ENCODE data around the gene VSTM2L. TPM values are rescaled to one million over a fixed set of nuclear protein-coding genes. Genes with fewer than 3 reads are reported as not detected.
A peak's percentile ranks its signal among the peaks of the same experiment; 100 is the strongest.
"Not testable (repeated sequence)": the region's sequence is repeated elsewhere in the genome, so short reads cannot be mapped to it uniquely, and the experiment has no call there.

VSTM2L gene
- polyA plus RNA-seq (2013): 6.7 and 7.5 TPM in 2 replicates

GRCh38 chr20:37902504-37903313, at the start of gene VSTM2L:
TSS of gene VSTM2L (plus strand) at chr20:37903127. CDS start at chr20:37903351, 224 bp downstream.
- no peak within 1 kb of the TSS for H2BK12ac ChIP-seq (ENCODE audit: low read length)
- peak in 1 of 2 donors; percentile 39 for DNase-seq
- H2BK120ac ChIP-seq (ENCODE audit: insufficient read depth, low read length, poor library complexity): no peak within 1 kb of the TSS
- H2AK5ac ChIP-seq (ENCODE audit: low read length): no peak within 1 kb of the TSS
- no peaks in the 10 kb centered on the region for H3K79me2 ChIP-seq (ENCODE audit: control insufficient read depth, insufficient read depth, low read length, poor library complexity)
- peak within 1 kb of the TSS; percentile 61 for H3K4me3 ChIP-seq (ENCODE audit: low read depth, low read length)
- no peak within 1 kb of the TSS for H3K4ac ChIP-seq (ENCODE audit: low read depth, low read length)
- H4K8ac ChIP-seq (ENCODE audit: low read depth, low read length): no peak within 1 kb of the TSS
- H2AFZ ChIP-seq (ENCODE audit: insufficient read depth, low read length, poor library complexity): no peak within 1 kb of the TSS
- H3K18ac ChIP-seq (ENCODE audit: low read length): peak within 1 kb of the TSS; percentile 46
- no peak within 1 kb of the TSS for H3K27ac ChIP-seq (ENCODE audit: low read depth, low read length)
- no peak within 1 kb of the TSS for H3K14ac ChIP-seq (ENCODE audit: low read length)
- H4K12ac ChIP-seq (ENCODE audit: low read depth, low read length): no peak within 1 kb of the TSS
- H3K23ac ChIP-seq (ENCODE audit: low read length): no peak within 1 kb of the TSS
- peaks cover 2 to 4% of the 10 kb centered on the region in 2 experiments for H3K4me1 ChIP-seq (ENCODE audit: control insufficient read depth in 1 of 2, insufficient read depth in 2 of 2, low read length in 2 of 2)
- H3K79me1 ChIP-seq (ENCODE audit: low read length): no peaks in the 10 kb centered on the region
- H3K36me3 ChIP-seq (ENCODE audit: control insufficient read depth in 1 of 2, insufficient read depth in 2 of 2, low read length in 2 of 2): no peaks in the 10 kb centered on the region
- no peak within 1 kb of the TSS for H2BK5ac ChIP-seq (ENCODE audit: low read depth, low read length, poor library complexity)
- no peaks in the 10 kb centered on the region for H3K9me3 ChIP-seq (ENCODE audit: insufficient read depth, low read depth, low read length)
- H3K4me2 ChIP-seq (ENCODE audit: low read length): peak within 1 kb of the TSS; percentile 71
- peaks cover 7% of the 10 kb centered on the region for H3K27me3 ChIP-seq (ENCODE audit: insufficient read depth, low read length)
- no CpG with 5 or more reads among the region's 71 CpGs for WGBS (ENCODE audit: extremely low coverage, insufficient coverage, insufficient read length)
- no peak within 1 kb of the TSS for H3K9ac ChIP-seq (ENCODE audit: low read length)
- no peak within 1 kb of the TSS for H4K91ac ChIP-seq (ENCODE audit: low read depth, low read length)

GRCh38 chr20:37853823-37854375, 49.0 kb upstream of the VSTM2L start:
- no peak overlapping the region for H3K27ac ChIP-seq (ENCODE audit: low read depth, low read length)
- H3K4me1 ChIP-seq (ENCODE audit: control insufficient read depth in 1 of 2, insufficient read depth in 2 of 2, low read length in 2 of 2): peaks cover 2 to 3% of the 10 kb centered on the region in 2 experiments
- H2AFZ ChIP-seq (ENCODE audit: insufficient read depth, low read length, poor library complexity): no peak overlapping the region
- H3K79me2 ChIP-seq (ENCODE audit: control insufficient read depth, insufficient read depth, low read length, poor library complexity): no peaks in the 10 kb centered on the region
- H2BK5ac ChIP-seq (ENCODE audit: low read depth, low read length, poor library complexity): no peak overlapping the region
- H3K9me3 ChIP-seq (ENCODE audit: insufficient read depth, low read depth, low read length): peaks cover 1% of the 10 kb centered on the region
- WGBS (ENCODE audit: extremely low coverage, insufficient coverage, insufficient read length): no CpG with 5 or more reads among the region's 2 CpGs
- no peaks in the 10 kb centered on the region for H3K79me1 ChIP-seq (ENCODE audit: low read length)
- H2AK5ac ChIP-seq (ENCODE audit: low read length): no peak overlapping the region
- H3K4me2 ChIP-seq (ENCODE audit: low read length): no peak overlapping the region
- no peak overlapping the region for H3K14ac ChIP-seq (ENCODE audit: low read length)
- H4K8ac ChIP-seq (ENCODE audit: low read depth, low read length): no peak overlapping the region
- no peak overlapping the region for H3K9ac ChIP-seq (ENCODE audit: low read length)
- H3K18ac ChIP-seq (ENCODE audit: low read length): no peak overlapping the region
- no peak overlapping the region for H3K4ac ChIP-seq (ENCODE audit: low read depth, low read length)
- no peak overlapping the region for H4K91ac ChIP-seq (ENCODE audit: low read depth, low read length)
- DNase-seq: no peak
- no peak overlapping the region for H2BK12ac ChIP-seq (ENCODE audit: low read length)
- H4K12ac ChIP-seq (ENCODE audit: low read depth, low read length): no peak overlapping the region
- no peaks in the 10 kb centered on the region for H3K27me3 ChIP-seq (ENCODE audit: insufficient read depth, low read length)
- H3K36me3 ChIP-seq (ENCODE audit: control insufficient read depth in 1 of 2, insufficient read depth in 2 of 2, low read length in 2 of 2): peaks cover 8 to 16% of the 10 kb centered on the region in 2 experiments
- no peak overlapping the region for H3K4me3 ChIP-seq (ENCODE audit: low read depth, low read length)
- H3K23ac ChIP-seq (ENCODE audit: low read length): no peak overlapping the region
- no peak overlapping the region for H2BK120ac ChIP-seq (ENCODE audit: insufficient read depth, low read length, poor library complexity)

GRCh38 chr20:37856034-37856433, 46.9 kb upstream of the VSTM2L start:
- H4K8ac ChIP-seq (ENCODE audit: low read depth, low read length); H3K4me1 ChIP-seq (ENCODE audit: control insufficient read depth in 1 of 2, insufficient read depth in 2 of 2, low read length in 2 of 2); H3K4ac ChIP-seq (ENCODE audit: low read depth, low read length); H2BK5ac ChIP-seq (ENCODE audit: low read depth, low read length, poor library complexity); H3K4me2 ChIP-seq (ENCODE audit: low read length); H4K91ac ChIP-seq (ENCODE audit: low read depth, low read length); H3K9me3 ChIP-seq (ENCODE audit: insufficient read depth, low read depth, low read length); H3K9ac ChIP-seq (ENCODE audit: low read length); H3K79me1 ChIP-seq (ENCODE audit: low read length); H2AK5ac ChIP-seq (ENCODE audit: low read length); H3K27ac ChIP-seq (ENCODE audit: low read depth, low read length); H3K4me3 ChIP-seq (ENCODE audit: low read depth, low read length); H2BK12ac ChIP-seq (ENCODE audit: low read length); H2BK120ac ChIP-seq (ENCODE audit: insufficient read depth, low read length, poor library complexity); H3K27me3 ChIP-seq (ENCODE audit: insufficient read depth, low read length); H4K12ac ChIP-seq (ENCODE audit: low read depth, low read length); H3K79me2 ChIP-seq (ENCODE audit: control insufficient read depth, insufficient read depth, low read length, poor library complexity); DNase-seq; H3K18ac ChIP-seq (ENCODE audit: low read length); H3K23ac ChIP-seq (ENCODE audit: low read length); H2AFZ ChIP-seq (ENCODE audit: insufficient read depth, low read length, poor library complexity); H3K14ac ChIP-seq (ENCODE audit: low read length): not testable (repeated sequence)
- H3K36me3 ChIP-seq (ENCODE audit: control insufficient read depth in 1 of 2, insufficient read depth in 2 of 2, low read length in 2 of 2): peaks cover 14 to 24% of the 10 kb centered on the region in 2 experiments
- WGBS (ENCODE audit: extremely low coverage, insufficient coverage, insufficient read length): no CpG with 5 or more reads among the region's 5 CpGs

- H4K8ac ChIP-seq (ENCODE audit: low read depth, low read length): no peak overlapping the region
- H3K27ac ChIP-seq (ENCODE audit: low read depth, low read length): no peak overlapping the region
- H2BK5ac ChIP-seq (ENCODE audit: low read depth, low read length, poor library complexity): no peak overlapping the region
- H3K27me3 ChIP-seq (ENCODE audit: insufficient read depth, low read length): no peaks in the 10 kb centered on the region
- no peak overlapping the region for H3K4me2 ChIP-seq (ENCODE audit: low read length)
- H3K4me1 ChIP-seq (ENCODE audit: control insufficient read depth in 1 of 2, insufficient read depth in 2 of 2, low read length in 2 of 2): peaks cover 2 to 3% of the 10 kb centered on the region in 2 experiments
- no peaks in the 10 kb centered on the region for H3K9me3 ChIP-seq (ENCODE audit: insufficient read depth, low read depth, low read length)
- H3K4me3 ChIP-seq (ENCODE audit: low read depth, low read length): no peak overlapping the region
- no peak overlapping the region for H2BK12ac ChIP-seq (ENCODE audit: low read length)
- H2AK5ac ChIP-seq (ENCODE audit: low read length): no peak overlapping the region
- H2AFZ ChIP-seq (ENCODE audit: insufficient read depth, low read length, poor library complexity): no peak overlapping the region
- no CpG with 5 or more reads among the region's 10 CpGs for WGBS (ENCODE audit: extremely low coverage, insufficient coverage, insufficient read length)
- H3K9ac ChIP-seq (ENCODE audit: low read length): no peak overlapping the region
- H2BK120ac ChIP-seq (ENCODE audit: insufficient read depth, low read length, poor library complexity): no peak overlapping the region
- H3K18ac ChIP-seq (ENCODE audit: low read length): no peak overlapping the region
- H4K91ac ChIP-seq (ENCODE audit: low read depth, low read length): no peak overlapping the region
- H3K23ac ChIP-seq (ENCODE audit: low read length): no peak overlapping the region
- H3K79me2 ChIP-seq (ENCODE audit: control insufficient read depth, insufficient read depth, low read length, poor library complexity): no peaks in the 10 kb centered on the region
- no peak overlapping the region for H4K12ac ChIP-seq (ENCODE audit: low read depth, low read length)
- no peaks in the 10 kb centered on the region for H3K79me1 ChIP-seq (ENCODE audit: low read length)
- no peak overlapping the region for H3K14ac ChIP-seq (ENCODE audit: low read length)
- peaks cover 18 to 28% of the 10 kb centered on the region in 2 experiments for H3K36me3 ChIP-seq (ENCODE audit: control insufficient read depth in 1 of 2, insufficient read depth in 2 of 2, low read length in 2 of 2)
- no peak for DNase-seq
- H3K4ac ChIP-seq (ENCODE audit: low read depth, low read length): no peak overlapping the region
Measured at GRCh38 chr20:37856932-37857660, 45.8 kb upstream of the VSTM2L start.
